ENCODE measurements around the gene BMAL1. TPM values are rescaled to one million over a fixed set of nuclear protein-coding genes. Genes with fewer than 3 reads are reported as not detected.

The BMAL1 gene
- total and polyA plus RNA-seq, 2 of the 8 experiments (the other 6 are each of a cell fraction or from before 2014, with no cell fraction given): 6.8 to 6.9 TPM

- Histone ChIP-seq H2AK5ac (ENCODE audit: low read depth, low read length) (no peak overlapping the region), H2BK12ac (ENCODE audit: low read depth, low read length) (no peak overlapping the region), H2BK20ac (ENCODE audit: low read length) (no peak overlapping the region), H2BK15ac (ENCODE audit: low read length) (no peak overlapping the region), H3K18ac (ENCODE audit: extremely low read depth, low read length) (no peak overlapping the region), H3K14ac (ENCODE audit: insufficient read length) (no peak overlapping the region), H3K23ac (ENCODE audit: insufficient read length) (no peak overlapping the region), H3K9me3 (ENCODE audit: insufficient read depth in 2 of 2, low read depth in 1 of 2, low read length in 1 of 2) (peaks cover 2 to 25% of the 10 kb centered on the region in 2 experiments; a peak in 3 of 4 replicates), H4K5ac (ENCODE audit: insufficient read length, low read depth, low read length) (no peak overlapping the region), H3K4ac (replicated peaks; ENCODE audit: insufficient read length, low read depth, low read length) (no peak overlapping the region), H4K91ac (replicated peaks; ENCODE audit: insufficient read length, low read length) (no peak overlapping the region), H3K56ac (replicated peaks; ENCODE audit: insufficient read length, low read depth, low read length) (no peak overlapping the region), H3K27ac (ENCODE audit: low read depth, low read length) (no peak overlapping the region), H3K4me1 (replicated peaks in 1 of 4; ENCODE audit: control insufficient read depth in 3 of 4, insufficient read depth in 4 of 4, low read length in 3 of 4) (no peaks in the 10 kb centered on the region), H3K79me2 (ENCODE audit: control insufficient read depth in 1 of 2, insufficient read depth in 2 of 2, low read length in 2 of 2) (peaks cover 0 to 3% of the 10 kb centered on the region in 2 experiments; a peak in 1 of 4 replicates), H4K8ac (ENCODE audit: extremely low read depth, insufficient read depth, low read length) (no peak overlapping the region), H3K23me2 (ENCODE audit: low read depth, low read length) (no peaks in the 10 kb centered on the region), H3K36me3 (ENCODE audit: control insufficient read depth in 2 of 4, insufficient read depth in 4 of 4, low read length in 3 of 4) (no peaks in the 10 kb centered on the region; a peak in 1 of 8 replicates), H3K79me1 (ENCODE audit: low read depth, low read length) (no peaks in the 10 kb centered on the region), H2AFZ (ENCODE audit: low read length) (no peak overlapping the region), H3K4me2 (ENCODE audit: insufficient read depth in 1 of 2, low read depth in 2 of 2, low read length in 2 of 2) (no peak overlapping the region), H3K27me3 (replicated peaks in 1 of 4; ENCODE audit: control insufficient read depth in 3 of 4, extremely low read depth in 1 of 4, insufficient read depth in 3 of 4, low read length in 3 of 4) (no peaks in the 10 kb centered on the region), H2BK120ac (replicated peaks; ENCODE audit: low read depth, low read length) (no peak overlapping the region), H4K20me1 (replicated peaks in 1 of 2; ENCODE audit: control insufficient read depth in 1 of 2, insufficient read depth in 2 of 2, low read length in 2 of 2) (no peaks in the 10 kb centered on the region), H3K9ac (replicated peaks in 1 of 4; ENCODE audit: extremely low read depth in 1 of 4, low read depth in 3 of 4, low read length in 3 of 4) (no peak overlapping the region), H3K4me3 (ENCODE audit: extremely low read depth in 1 of 4, insufficient read depth in 2 of 4, low read depth in 3 of 4, low read length in 4 of 4) (no peak overlapping the region), H2BK5ac (ENCODE audit: low read depth, low read length) (no peak overlapping the region)
- ChIA-PET CTCF (ENCODE audit: partially characterized antibody) (no interaction called here), POLR2A (ENCODE audit: partially characterized antibody) (no interaction called here)
- no peak for TF ChIP-seq SAP30 (IDR thresholded peaks at IDR 0.05; ENCODE audit: insufficient read depth, insufficient replicate concordance, low read length)
- TF ChIP-seq KDM1A (IDR thresholded peaks at IDR 0.05; ENCODE audit: borderline replicate concordance, low read length): no peak
- no peak for TF ChIP-seq CBX8 (IDR thresholded peaks at IDR 0.05; ENCODE audit: borderline replicate concordance, low read depth, low read length)
- TF ChIP-seq HDAC2 (IDR thresholded peaks at IDR 0.05; ENCODE audit: borderline replicate concordance in 1 of 2, low read depth in 2 of 2, low read length in 2 of 2): no peak
- TF ChIP-seq SP2 (IDR thresholded peaks at IDR 0.05; ENCODE audit: low read length): no peak
- TF ChIP-seq ZNF274 (IDR thresholded peaks at IDR 0.05; ENCODE audit: borderline replicate concordance, extremely low read depth, low read length): no peak
- no peak for TF ChIP-seq KDM5A (IDR thresholded peaks at IDR 0.05; ENCODE audit: low read length)
- no peak for TF ChIP-seq GTF2F1 (IDR thresholded peaks at IDR 0.05; ENCODE audit: borderline replicate concordance, low read depth, low read length)
- TF ChIP-seq RFX5 (IDR thresholded peaks at IDR 0.05; ENCODE audit: borderline replicate concordance, low read depth, low read length): no peak
- no peak for TF ChIP-seq CHD1 (IDR thresholded peaks at IDR 0.05; ENCODE audit: low read depth, low read length)
- no peak for TF ChIP-seq RNF2 (IDR thresholded peaks at IDR 0.05; ENCODE audit: borderline replicate concordance, low read depth, low read length, missing control alignments, poor library complexity, severe bottlenecking)
- TF ChIP-seq SP1 (IDR thresholded peaks at IDR 0.05; ENCODE audit: low read depth, low read length): no peak
- no peak for TF ChIP-seq SUZ12 (IDR thresholded peaks at IDR 0.05; ENCODE audit: low read length)
- TF ChIP-seq, protein P1, sequence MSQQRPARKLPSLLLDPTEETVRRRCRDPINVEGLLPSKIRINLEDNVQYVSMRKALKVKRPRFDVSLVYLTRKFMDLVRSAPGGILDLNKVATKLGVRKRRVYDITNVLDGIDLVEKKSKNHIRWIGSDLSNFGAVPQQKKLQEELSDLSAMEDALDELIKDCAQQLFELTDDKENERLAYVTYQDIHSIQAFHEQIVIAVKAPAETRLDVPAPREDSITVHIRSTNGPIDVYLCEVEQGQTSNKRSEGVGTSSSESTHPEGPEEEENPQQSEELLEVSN (IDR thresholded peaks at IDR 0.05): no peak
- DNase-seq (ENCODE audit: low read depth in 1 of 2, low spot score in 2 of 2) (no peak), FAIRE-seq (no peak)
Measured at GRCh38 chr11:13427440-13427839, 149.8 kb downstream of the BMAL1 start.

Data from H1 (cell line).